ENCODE results near the gene RAPSN. TPM values are rescaled to one million over a fixed set of nuclear protein-coding genes. Genes with fewer than 3 reads are reported as not detected.

Gene RAPSN
- total and polyA plus RNA-seq, 2 experiments from 2014 or later = 0.17 to 0.23 TPM

- Histone ChIP-seq H3F3A (replicated peaks; ENCODE audit: low read depth) (peaks cover 5% of the 10 kb centered on the region; the same call in 1 of the 2 replicates), H3K4me3 (no peak overlapping the region), H3K27me3 (ENCODE audit: insufficient read depth) (no peaks in the 10 kb centered on the region), H3K79me2 (replicated peaks; ENCODE audit: insufficient read depth) (no peaks in the 10 kb centered on the region), H2AFZ (no peak overlapping the region), H3K4me1 (ENCODE audit: insufficient read depth) (no peaks in the 10 kb centered on the region), H3K36me3 (ENCODE audit: insufficient read depth) (no peaks in the 10 kb centered on the region), H3K4me2 (no peak overlapping the region), H4K20me1 (replicated peaks; ENCODE audit: insufficient read depth) (no peaks in the 10 kb centered on the region), H3K27ac (ENCODE audit: low read depth) (no peak overlapping the region), H3K9me2 (ENCODE audit: insufficient read depth) (no peaks in the 10 kb centered on the region)
- no peak for ATAC-seq
- Mint-ChIP-seq H3K9me3 (peaks cover 4% of the 10 kb centered on the region; the same call in 1 of the 3 replicates), H3K4me1 (0 out of 3 replicates have a peak, but pooled peaks cover 2% of the 10 kb centered on the region), H3K4me3 (no peak overlapping the region), H3K27me3 (ENCODE audit: insufficient read depth, low read depth, poor library complexity) (peaks cover 3% of the 10 kb centered on the region), H3K27ac (no peak overlapping the region), H3K36me3 (ENCODE audit: low read depth) (peaks cover 2% of the 10 kb centered on the region; the same call in 1 of the 3 replicates)
- TF ChIP-seq STAT1 (IDR thresholded peaks at IDR 0.05; ENCODE audit: unreplicated experiment) = no peak
- TF ChIP-seq, protein P1, sequence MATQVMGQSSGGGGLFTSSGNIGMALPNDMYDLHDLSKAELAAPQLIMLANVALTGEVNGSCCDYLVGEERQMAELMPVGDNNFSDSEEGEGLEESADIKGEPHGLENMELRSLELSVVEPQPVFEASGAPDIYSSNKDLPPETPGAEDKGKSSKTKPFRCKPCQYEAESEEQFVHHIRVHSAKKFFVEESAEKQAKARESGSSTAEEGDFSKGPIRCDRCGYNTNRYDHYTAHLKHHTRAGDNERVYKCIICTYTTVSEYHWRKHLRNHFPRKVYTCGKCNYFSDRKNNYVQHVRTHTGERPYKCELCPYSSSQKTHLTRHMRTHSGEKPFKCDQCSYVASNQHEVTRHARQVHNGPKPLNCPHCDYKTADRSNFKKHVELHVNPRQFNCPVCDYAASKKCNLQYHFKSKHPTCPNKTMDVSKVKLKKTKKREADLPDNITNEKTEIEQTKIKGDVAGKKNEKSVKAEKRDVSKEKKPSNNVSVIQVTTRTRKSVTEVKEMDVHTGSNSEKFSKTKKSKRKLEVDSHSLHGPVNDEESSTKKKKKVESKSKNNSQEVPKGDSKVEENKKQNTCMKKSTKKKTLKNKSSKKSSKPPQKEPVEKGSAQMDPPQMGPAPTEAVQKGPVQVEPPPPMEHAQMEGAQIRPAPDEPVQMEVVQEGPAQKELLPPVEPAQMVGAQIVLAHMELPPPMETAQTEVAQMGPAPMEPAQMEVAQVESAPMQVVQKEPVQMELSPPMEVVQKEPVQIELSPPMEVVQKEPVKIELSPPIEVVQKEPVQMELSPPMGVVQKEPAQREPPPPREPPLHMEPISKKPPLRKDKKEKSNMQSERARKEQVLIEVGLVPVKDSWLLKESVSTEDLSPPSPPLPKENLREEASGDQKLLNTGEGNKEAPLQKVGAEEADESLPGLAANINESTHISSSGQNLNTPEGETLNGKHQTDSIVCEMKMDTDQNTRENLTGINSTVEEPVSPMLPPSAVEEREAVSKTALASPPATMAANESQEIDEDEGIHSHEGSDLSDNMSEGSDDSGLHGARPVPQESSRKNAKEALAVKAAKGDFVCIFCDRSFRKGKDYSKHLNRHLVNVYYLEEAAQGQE (IDR thresholded peaks at IDR 0.05; ENCODE audit: unreplicated experiment) = no peak
- TF ChIP-seq, protein P2, sequence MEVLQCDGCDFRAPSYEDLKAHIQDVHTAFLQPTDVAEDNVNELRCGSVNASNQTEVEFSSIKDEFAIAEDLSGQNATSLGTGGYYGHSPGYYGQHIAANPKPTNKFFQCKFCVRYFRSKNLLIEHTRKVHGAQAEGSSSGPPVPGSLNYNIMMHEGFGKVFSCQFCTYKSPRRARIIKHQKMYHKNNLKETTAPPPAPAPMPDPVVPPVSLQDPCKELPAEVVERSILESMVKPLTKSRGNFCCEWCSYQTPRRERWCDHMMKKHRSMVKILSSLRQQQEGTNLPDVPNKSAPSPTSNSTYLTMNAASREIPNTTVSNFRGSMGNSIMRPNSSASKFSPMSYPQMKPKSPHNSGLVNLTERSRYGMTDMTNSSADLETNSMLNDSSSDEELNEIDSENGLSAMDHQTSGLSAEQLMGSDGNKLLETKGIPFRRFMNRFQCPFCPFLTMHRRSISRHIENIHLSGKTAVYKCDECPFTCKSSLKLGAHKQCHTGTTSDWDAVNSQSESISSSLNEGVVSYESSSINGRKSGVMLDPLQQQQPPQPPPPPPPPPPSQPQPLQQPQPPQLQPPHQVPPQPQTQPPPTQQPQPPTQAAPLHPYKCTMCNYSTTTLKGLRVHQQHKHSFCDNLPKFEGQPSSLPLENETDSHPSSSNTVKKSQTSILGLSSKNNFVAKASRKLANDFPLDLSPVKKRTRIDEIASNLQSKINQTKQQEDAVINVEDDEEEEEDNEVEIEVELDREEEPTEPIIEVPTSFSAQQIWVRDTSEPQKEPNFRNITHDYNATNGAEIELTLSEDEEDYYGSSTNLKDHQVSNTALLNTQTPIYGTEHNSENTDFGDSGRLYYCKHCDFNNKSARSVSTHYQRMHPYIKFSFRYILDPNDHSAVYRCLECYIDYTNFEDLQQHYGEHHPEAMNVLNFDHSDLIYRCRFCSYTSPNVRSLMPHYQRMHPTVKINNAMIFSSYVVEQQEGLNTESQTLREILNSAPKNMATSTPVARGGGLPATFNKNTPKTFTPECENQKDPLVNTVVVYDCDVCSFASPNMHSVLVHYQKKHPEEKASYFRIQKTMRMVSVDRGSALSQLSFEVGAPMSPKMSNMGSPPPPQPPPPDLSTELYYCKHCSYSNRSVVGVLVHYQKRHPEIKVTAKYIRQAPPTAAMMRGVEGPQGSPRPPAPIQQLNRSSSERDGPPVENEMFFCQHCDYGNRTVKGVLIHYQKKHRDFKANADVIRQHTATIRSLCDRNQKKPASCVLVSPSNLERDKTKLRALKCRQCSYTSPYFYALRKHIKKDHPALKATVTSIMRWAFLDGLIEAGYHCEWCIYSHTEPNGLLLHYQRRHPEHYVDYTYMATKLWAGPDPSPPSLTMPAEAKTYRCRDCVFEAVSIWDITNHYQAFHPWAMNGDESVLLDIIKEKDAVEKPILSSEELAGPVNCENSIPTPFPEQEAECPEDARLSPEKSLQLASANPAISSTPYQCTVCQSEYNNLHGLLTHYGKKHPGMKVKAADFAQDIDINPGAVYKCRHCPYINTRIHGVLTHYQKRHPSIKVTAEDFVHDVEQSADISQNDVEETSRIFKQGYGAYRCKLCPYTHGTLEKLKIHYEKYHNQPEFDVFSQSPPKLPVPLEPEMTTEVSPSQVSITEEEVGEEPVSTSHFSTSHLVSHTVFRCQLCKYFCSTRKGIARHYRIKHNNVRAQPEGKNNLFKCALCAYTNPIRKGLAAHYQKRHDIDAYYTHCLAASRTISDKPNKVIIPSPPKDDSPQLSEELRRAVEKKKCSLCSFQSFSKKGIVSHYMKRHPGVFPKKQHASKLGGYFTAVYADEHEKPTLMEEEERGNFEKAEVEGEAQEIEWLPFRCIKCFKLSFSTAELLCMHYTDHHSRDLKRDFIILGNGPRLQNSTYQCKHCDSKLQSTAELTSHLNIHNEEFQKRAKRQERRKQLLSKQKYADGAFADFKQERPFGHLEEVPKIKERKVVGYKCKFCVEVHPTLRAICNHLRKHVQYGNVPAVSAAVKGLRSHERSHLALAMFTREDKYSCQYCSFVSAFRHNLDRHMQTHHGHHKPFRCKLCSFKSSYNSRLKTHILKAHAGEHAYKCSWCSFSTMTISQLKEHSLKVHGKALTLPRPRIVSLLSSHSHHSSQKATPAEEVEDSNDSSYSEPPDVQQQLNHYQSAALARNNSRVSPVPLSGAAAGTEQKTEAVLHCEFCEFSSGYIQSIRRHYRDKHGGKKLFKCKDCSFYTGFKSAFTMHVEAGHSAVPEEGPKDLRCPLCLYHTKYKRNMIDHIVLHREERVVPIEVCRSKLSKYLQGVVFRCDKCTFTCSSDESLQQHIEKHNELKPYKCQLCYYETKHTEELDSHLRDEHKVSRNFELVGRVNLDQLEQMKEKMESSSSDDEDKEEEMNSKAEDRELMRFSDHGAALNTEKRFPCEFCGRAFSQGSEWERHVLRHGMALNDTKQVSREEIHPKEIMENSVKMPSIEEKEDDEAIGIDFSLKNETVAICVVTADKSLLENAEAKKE (CRISPR knock-in tag; IDR thresholded peaks at IDR 0.05) = no peak
- no peak for TF ChIP-seq ETS1 (IDR thresholded peaks at IDR 0.05)
- TF ChIP-seq POLR2AphosphoS5 (IDR thresholded peaks at IDR 0.05; ENCODE audit: low read depth) = no peak
- no peak for TF ChIP-seq ZNF331 (CRISPR knock-in tag; IDR thresholded peaks at IDR 0.05; ENCODE audit: low read depth)
- TF ChIP-seq JUNB (IDR thresholded peaks at IDR 0.05; ENCODE audit: unreplicated experiment) = no peak
- no peak for TF ChIP-seq CTCF (conservative IDR thresholded peaks at IDR 0.05; ENCODE audit: low read depth in 2 of 2)
- no peak for TF ChIP-seq CREB1 (CRISPR knock-in tag; IDR thresholded peaks at IDR 0.05; ENCODE audit: low read depth)
- no peak for TF ChIP-seq EZH2phosphoT487 (IDR thresholded peaks at IDR 0.05; ENCODE audit: unreplicated experiment)
- TF ChIP-seq ZNF114 (CRISPR knock-in tag; IDR thresholded peaks at IDR 0.05) = no peak
- TF ChIP-seq EZH2 (IDR thresholded peaks at IDR 0.05; ENCODE audit: low read depth, unreplicated experiment) = no peak
- no peak for TF ChIP-seq NANOG (IDR thresholded peaks at IDR 0.05; ENCODE audit: borderline replicate concordance)
- DNase-seq (ENCODE audit: low spot score) = no peak
These were observed 3.1 kb upstream of the RAPSN start for GRCh38 chr11:47451990-47452389.
